GM12872 (cell line): ENCODE data around the gene HPCAL1.

Source experiments
- TF ChIP-seq, protein P1 (sequence below): IDR thresholded peaks from 3 replicates; pipeline ENCODE4 v1.5.1; 2011; ENCODE audit warnings: low read depth, mild to moderate bottlenecking, low read length, moderate library complexity; ENCODE audit not compliant: insufficient read depth

HPCAL1 gene

DNA sequence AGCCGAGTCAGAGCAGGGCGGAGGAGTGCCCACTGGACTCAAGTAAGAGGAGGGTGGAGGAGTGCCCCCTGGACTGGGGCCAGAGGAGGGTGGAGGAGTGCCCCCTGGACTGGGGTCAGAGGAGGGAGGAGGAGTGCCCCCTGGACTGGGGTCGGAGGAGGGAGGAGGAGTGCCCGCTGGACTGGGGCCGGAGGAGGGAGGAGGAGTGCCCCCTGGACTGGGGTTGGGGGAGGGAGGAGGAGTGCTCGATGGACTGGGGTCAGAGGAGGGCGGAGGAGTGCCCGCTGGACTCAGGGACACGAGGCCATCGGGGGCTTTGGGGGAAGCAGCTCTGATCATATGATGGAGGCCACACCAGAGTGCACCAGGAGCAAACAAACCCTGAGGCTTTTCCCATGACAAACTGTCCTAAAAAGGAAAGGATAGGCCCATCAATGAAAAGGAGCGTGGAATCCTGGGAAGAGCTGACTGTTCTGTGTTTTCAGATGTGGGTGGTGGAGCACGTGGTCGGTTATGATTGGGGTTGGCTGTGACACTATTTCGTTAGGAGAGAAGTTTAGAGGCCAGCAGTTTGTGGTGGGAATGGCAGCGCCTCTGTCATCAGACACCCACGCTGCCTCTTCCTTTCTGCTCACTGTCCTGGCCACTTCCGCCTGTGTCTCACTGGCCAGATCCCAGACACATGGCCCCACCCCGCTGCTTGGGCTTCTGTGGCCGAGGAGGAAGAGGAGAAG, 24.5 kb upstream of the HPCAL1 start:
- TF ChIP-seq, protein P1, sequence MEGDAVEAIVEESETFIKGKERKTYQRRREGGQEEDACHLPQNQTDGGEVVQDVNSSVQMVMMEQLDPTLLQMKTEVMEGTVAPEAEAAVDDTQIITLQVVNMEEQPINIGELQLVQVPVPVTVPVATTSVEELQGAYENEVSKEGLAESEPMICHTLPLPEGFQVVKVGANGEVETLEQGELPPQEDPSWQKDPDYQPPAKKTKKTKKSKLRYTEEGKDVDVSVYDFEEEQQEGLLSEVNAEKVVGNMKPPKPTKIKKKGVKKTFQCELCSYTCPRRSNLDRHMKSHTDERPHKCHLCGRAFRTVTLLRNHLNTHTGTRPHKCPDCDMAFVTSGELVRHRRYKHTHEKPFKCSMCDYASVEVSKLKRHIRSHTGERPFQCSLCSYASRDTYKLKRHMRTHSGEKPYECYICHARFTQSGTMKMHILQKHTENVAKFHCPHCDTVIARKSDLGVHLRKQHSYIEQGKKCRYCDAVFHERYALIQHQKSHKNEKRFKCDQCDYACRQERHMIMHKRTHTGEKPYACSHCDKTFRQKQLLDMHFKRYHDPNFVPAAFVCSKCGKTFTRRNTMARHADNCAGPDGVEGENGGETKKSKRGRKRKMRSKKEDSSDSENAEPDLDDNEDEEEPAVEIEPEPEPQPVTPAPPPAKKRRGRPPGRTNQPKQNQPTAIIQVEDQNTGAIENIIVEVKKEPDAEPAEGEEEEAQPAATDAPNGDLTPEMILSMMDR, result no peak

DNA sequence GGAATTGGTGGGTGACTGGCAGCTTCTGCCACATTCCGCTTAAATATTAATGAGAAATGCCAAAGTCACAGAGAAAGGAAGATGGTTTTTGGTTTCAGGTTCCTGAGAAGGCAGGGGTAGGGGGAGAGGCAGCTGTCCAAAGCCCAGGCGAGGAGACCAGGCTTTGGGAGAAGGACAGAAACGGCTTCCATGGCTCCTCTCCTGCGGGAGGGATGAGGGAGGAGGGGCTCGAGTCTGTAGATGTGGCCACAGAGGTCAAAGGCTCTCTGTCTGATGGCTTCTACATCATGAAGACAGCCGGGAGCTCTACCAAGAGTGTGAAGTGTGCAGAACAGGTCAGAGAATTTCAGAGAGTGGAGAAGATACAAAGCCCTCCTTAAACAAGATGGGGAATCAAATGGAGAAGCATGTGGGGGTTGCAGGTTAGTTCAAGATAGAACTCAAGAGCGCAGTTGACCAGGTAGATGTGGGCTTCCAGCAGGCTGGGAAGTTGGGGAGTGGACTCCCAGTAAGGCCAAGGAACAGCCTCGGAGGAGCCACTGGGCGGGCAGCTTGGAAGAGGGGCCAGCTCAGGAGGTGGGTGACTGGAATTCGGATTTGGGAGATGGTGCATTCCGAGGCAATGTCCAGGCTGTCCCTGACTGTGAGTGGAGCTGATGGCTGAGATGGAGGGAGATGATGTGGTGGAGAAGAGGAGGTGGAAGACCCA, 23.8 kb upstream of the HPCAL1 start:
- TF ChIP-seq, protein P1, result no peak

DNA sequence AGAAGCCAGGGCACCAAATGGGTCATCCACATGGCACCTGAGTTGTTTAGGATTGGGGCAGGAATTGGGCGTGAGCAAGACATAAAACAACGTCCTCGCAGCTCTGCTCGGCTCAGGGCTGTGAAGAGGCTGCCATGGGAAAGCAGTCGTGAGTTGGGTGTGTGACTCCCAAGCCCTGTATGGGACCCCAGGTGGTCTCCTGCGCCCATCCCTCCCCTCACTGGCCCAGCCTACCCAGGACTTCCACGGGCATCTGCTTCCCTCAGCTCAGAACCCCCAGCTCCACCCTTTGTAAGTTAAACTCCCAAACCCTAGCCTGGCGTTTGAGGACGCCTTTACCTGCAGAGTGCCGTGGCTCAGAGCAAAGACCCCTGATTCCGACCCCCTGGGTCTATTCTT, 23.2 kb upstream of the HPCAL1 start:
- TF ChIP-seq, protein P1, result no peak

DNA sequence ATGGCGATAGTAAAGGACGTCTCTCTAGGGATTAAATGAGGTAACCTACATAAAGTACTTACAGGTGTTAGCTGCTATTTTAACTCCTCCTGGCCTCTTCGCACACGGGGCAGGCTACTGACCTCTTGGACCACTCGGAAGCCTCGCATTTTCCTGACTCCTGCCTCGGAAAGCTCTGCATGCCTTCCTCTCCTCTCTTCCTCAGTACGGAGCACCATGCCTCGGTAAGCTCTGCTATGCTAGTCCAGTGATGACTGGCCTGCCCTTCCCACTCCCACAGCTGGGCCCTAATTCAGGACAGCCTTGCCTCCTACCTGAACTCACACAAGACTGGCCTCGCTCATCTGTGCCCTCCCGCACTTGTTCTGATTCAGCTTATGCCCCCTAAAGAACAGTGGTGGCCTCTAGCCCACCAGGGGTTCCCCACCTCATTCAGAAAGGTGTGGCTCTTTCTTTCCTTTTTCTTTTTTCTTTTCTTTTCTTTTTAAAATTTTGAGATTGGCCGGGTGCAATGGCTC, 22.7 kb upstream of the HPCAL1 start:
- TF ChIP-seq, protein P1, result no peak

DNA sequence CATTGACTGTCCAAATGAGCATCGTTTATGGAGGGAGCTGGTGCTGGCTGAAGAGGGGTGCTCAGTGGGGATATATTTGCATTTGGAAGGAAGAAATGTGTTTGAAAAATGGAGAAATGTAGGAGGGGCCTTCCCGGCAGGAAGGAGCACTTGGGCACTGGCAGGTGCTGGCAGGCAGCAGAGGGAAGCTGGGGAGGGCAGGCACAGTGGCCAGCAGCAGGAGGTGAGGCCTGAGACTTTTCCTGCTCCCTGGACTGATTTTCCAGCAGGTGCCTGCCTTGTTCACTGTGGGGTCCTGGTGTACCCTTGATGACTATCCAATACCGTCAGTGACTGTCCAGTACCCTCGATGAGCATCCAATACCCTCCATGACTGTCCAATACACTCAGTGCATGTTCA, 20.8 kb upstream of the HPCAL1 start:
- TF ChIP-seq, protein P1, result no peak

DNA sequence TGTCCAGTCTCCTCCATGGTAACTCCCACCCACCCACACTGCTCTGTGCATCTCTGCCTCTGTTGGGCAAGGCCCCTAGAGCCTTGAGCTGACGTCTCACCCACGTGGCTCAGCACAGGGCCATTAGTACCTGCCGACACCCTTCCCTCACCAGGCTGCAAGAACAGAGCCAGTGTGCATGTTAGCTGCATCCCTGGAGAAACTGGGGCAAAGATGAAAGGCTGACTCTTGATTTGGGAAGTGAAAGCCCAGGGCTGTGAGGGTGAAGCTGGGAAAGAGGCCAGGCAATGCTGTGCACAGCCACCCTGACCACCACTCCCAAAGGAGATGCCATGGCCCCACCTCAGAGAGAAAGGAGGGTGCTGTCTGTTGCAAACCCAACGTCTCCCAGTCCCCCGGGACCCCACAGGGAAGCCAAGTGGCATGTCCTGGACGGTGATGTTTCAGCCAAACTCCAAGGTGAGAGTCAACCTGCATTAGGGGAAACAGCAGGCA, 20.0 kb upstream of the HPCAL1 start:
- TF ChIP-seq, protein P1, result no peak

DNA sequence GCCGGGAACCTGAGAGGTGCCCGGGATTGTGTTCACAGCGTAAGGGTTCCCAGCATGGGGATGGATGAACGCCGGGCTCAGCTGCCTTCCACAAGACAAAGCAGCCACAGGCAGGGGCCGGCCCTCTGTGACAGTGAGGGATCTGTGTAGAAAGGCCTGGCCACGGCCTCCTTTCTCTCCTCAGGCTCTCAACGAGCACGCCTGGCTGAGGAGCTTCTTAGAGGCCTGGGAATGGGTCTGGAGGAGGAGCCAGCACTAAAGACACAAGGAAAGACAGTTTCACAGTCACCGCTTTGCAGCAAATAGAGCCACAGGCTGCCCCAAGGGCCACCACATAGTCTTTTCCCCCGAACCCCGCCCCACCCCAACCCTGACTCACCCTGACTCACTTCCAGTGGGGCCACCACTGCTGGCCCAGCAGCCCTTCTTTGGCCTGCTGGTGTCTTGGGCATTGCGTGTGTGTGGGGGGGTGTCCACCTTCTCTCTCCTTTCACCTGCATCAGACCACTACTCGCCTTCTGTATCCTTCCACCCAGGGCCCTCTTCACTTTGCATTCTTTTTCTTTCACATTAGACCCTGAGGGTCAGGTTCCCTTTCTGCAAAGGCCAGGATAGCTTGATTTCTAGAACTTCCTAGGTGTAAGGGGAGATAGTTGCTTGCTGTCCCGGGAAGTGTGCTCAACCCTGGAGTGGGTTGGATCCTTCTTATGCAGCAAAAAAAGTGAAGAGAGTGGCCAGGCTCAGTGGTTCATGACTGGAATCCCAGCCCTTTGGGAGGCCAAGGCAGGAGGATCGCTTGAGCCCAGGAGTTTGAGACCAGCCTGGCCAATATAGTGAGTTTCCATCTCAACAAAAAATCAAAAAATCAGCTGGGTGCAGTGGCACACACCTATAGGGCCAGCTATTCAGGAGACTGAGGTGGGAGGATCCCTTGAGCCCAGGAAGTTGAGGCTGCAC, 19.3 kb upstream of the HPCAL1 start:
- TF ChIP-seq, protein P1, result no peak
